GM19468 (cell line): ENCODE measurements around the gene KATNAL2.
A peak's percentile ranks its signal among the peaks of the same experiment; 100 is the strongest.
"Not testable (repeated sequence)": the region's sequence is repeated elsewhere in the genome, so short reads cannot be mapped to it uniquely, and the experiment has no call there.

Source experiments
- ATAC-seq: cut with Tn5 transposase; IDR thresholded peaks from one replicate; pipeline ENCODE4 v1.9.1; 2021; ENCODE audit warnings: mild to moderate bottlenecking, moderate library complexity, moderate number of reproducible peaks; ENCODE audit not compliant: unreplicated experiment; ENCODE audit errors: extremely low read depth

KATNAL2 gene

DNA sequence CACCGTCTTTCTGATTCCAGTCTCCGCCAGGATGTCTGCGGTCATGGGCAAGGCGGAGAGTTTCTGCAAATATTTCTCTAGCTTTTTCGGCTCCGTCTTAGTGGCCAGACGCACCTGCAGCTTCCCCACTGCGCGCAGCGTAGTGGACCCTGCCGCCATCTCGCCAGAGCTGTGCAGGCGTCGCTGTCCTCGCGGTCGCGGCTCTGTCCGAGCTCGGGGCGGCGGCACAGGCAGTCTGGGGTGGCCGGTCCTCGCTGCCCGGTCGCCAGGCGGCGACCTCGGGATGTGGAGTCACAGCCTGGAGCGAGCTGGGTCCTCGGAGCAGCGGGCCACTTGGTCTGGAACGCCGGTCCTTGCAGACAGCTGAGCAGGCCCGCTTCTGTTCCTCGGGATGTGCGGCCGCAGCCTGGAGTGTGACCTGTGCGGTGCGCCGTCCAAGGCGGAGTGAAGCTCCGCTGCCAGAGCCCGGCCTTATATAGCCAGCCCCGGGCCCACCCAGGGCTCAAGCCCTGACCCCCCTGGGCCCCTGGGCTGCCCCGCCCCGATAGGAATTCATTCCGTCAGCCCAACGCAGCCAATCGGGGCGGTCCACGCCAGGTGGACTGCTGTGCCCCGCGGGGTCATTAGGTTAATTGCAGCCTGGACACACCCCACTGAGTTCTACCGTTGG is 112.4 kb downstream of the KATNAL2 start:
- not testable (repeated sequence) for ATAC-seq

DNA sequence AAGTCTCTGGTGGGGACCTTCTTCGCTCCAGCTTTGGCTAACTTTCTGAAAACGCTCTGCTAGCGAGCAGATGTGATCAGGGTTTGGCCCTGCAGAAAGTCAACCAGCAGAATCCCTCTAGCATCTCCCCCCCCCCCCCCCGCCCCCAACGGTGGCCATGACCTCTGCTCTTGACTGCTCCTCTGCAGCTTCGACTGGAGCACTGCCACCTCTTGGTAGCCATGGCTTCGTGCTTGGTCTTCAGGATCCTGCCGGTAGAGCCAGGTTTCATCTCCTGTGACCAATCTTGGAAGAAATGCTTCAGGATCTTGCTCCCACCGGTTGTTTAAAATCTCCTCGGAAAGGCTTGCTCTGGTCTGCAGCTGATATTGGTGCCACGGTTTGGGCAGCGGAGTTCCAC is 113.5 kb downstream of the KATNAL2 start:
- ATAC-seq, result not testable (repeated sequence)

DNA sequence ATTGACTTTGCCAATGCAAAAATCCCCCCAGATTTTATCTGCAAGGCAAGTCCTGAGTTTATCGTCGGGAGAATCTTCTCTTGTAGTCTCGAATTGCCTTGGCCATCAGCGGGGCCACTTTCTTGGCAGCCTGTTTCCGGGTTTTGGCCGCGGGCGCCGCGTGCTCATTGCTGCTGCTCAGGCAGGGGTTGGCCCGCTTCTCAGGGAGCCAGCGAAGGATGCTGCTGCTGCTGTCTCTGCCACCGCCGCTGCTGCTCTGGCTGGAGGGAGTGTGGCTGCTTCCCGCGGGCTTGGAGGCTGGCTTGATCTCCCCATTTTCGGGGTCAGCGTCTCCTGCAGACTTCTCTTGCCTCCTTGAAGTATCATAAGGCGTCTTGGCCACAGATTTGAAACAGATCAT is 115.5 kb downstream of the KATNAL2 start:
- ATAC-seq, result no peak

DNA sequence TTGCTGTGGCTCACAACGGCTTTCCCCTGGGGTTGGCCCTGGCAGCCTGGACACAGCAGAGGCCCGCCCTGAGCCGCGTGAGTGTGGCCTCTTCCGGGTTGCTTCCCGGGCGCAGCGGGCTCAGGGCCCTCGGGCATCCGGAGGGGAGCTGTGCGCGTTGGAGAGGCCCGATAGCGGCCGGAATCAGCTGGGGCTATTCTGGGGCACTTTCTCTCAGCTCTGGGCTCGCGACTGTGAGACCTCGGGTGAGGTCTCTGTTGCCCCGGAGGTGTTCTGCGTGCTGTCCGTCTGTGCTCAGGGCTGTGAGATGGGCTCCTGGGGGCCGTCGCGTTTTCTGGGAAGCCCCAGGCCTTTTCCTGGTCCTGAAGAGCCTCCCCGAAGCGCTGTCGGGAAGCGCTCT is 117.2 kb downstream of the KATNAL2 start:
- not testable (repeated sequence) for ATAC-seq

DNA sequence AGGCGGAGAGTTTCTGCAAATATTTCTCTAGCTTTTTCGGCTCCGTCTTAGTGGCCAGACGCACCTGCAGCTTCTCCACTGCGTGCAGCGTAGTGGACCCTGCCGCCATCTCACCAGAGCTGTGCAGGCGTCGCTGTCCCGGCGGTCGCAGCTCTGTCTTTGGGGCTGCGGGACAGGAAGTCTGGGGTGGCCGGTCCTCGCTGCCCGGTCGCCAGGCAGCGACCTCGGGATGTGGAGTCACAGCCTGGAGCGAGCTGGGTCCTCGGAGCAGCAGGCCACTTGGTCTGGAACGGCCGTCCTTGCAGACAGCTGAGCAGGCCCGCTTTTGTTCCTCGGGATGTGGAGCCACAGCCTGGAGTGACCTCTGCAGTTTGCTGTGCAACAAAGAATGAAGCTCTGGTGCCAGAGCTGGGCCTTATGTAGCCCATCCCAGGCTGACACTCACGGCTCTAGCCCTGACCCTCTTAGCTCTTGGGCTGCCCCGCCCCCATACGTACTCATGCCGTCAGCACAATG is 117.8 kb downstream of the KATNAL2 start, which contains the start of gene ELOA2:
Gene ELOA2, minus strand, starts transcription at position 466 of the 516 bp plus-strand sequence. Its CDS starts 357 bp downstream, at position 109.
- ATAC-seq, result no peak

DNA sequence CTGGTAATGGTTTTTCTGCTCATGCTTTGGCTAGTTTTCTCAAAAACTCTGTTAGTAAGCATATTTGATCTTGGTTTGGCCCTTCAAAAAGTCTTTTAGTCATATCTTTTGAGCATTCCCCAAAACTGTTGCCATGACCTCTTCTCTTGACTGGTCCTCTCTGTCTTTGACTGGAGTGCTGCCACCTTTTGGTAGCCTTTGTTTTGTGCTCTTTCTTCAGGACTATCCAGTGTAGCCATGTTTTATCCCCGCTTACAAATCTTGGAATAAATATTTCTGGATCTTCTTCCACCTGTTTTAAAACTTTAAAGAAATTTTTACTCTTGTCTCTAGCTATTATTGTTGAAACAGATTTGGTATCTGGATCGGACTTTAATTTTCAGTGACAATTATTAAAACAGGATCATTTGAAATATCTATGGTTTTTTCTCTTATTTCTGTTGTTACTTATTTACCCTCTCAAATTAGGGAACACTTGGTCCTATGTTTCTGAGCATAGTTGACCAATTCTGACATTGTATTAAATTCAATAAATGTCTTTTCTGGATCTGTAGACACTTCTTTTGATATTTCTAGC is 119.0 kb downstream of the KATNAL2 start:
- ATAC-seq, result no peak

DNA sequence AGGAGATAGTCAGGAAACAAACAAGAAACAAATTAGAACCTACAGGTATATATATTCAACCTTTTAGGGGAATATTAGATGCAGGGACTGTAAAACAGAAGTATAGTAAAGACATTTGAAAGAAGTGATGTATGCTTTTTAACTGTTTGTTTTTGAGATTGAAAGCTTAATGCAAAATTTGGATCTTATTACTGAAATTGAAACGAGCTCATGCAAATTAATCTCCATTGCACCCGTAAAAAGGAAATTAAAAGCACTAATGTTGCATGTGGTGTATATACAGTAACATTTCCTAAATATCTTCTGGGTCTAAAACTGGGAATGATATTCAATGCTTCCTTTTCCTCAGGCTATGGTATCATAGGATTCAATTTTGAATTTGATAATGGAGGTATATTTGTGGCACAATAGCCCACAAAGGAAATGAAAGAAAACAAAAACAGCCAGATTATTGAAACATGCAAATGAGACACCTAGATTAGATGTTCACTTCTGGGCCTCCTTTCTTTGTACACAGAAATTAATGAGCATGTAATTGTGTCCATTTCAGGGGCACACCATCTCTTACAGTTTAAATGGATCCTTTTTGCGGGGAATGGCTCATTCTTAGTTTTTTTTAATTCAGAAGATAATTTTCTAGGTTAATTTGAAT is 119.7 kb downstream of the KATNAL2 start:
- peak; percentile 19 for ATAC-seq

DNA sequence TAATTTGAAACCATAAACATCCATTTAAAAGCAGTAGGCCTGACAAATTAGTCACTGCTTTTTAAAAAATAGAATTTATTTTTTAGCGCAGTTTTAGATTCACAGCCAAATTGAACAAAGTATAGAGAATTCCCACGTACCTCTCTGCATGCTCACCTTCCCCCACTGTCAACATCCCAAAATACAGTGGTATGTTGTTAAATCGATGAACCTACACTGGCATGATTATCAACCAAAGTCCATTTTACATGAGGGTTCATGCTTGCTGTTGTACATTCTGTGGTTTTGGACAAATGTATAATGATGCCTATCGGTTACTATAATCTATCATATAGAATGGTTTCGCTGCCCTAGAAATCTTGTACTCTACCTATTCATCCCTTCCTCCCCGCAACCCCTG is 123.6 kb downstream of the KATNAL2 start:
- ATAC-seq, result no peak

DNA sequence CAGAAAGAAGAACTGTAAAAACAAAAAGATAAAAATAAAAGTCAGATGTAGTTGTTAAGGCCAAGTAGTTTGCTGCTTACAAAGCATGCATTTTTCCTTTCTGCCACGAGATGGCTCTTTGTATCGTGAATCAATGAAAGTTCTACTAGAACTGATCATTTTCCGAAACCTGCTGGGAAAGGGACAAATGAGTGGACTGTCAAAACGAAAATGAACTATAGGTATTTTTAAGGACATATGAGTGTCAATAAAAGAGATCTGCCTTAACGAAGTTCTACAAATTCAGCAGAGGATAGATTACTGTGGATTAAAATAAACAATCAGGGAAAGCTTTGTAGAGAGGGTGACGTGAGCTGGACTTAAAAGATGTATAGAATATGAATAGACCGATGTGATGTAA is 133.1 kb downstream of the KATNAL2 start:
- ATAC-seq, result no peak

DNA sequence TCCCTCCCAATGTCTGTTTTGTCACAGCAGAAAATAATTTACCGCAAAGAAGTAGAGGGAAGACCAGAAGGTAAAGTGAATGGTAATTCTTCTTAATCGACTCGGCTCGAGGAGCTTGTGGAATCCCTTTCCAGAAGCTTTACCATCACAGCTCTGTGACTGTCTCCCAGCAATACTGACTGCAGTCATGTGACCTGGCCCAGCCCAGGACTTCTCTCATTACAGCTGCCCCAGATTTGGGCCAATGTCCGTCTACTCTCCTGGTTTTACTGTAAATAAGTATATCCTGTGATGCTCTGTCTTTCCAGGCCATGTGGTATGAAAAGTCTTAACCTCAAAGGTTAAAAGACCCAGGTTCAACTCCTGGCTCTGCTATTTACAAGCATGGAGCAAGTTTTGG is 137.0 kb downstream of the KATNAL2 start:
- ATAC-seq, result no peak

DNA sequence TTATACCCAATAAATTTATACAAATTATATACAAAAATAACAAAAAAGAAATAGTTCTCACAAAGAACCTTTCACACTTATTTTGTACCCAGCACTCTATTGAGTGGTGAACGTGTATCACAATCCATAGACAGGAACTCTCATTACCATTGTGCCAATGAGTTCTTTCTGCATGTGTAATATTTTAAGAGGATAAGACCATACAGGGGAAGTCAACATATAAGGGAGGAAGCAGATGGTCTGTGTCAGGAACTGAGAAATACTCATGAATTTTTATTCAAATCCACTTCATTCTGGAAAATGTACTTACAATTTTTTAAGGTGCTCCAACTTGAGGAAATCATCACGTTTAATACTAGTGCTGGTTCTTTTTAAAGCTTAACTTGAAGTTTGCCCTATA is 145.1 kb downstream of the KATNAL2 start:
- no peak for ATAC-seq

DNA sequence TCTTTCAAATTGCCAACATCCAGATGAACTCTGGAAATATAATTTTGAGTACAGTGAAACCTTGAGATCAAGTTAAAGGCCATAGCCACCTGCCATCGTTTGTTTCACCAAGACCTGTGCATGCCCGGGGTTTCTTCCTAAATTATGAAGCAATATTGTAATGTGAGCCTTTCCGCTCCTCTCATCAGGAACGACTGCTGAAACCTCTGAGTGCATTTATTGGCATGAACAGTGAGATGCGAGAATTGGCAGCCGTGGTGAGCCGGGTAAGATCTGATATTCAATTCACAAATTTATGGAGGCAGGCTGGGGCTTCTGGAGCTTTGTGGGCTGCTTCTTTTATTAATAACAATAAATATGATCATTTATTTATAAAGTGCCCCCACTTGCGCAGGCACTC is 145.7 kb downstream of the KATNAL2 start:
- no peak for ATAC-seq

DNA sequence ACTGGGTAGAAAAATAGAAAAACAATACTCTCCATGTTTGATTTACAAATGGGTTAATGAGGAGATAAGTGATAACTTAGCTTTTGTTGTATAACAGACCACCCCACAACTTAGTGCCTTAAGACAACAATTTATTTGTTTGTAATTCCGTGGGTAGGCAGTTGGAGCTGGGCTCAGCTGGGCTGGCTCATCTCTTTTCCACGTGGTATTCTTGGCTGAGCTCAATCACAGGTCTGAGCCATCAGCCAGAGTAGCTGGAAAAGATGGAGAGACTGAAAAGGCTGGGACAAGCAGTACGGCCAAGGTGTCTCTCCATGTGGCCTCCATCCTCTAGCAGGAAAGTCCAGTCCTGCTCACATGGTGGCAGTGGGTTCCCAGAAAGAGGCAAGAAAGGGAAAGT is 150.2 kb downstream of the KATNAL2 start:
- no peak for ATAC-seq

DNA sequence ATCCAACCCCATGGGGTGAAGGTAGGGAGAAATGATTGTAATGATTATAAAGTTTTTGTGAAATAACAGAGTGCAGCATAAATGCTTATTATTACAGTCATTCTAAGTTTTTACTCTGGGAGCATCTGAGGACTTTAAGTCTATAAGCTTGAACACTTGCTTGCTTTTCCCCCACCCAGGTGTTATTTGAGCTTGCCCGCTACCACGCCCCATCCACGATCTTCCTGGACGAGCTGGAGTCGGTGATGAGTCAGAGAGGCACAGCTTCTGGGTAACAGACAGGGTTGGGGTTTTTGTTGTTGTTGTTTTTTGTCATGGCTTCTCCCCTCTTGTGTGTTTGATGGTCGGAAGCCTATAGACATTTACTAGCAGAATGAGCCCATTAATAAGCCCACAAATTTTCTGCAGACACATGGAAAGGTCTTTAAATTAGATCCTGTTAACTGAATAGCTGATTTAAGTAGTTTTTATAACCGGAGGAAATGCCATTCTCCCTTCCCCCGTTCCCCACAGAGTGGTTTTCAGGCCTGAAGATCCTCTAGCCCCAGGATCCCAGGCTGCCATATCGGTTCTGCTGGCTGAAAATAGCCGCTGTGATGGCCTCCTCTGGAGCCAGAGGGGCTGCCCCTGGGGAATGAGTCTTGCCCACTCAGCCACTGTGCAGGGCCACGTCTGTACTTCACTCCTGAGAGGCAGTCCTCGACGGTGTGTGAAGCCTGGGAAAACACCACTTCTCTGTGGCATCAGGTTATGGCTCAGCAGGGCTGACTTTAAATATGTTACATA is 157.9 kb downstream of the KATNAL2 start:
- no peak for ATAC-seq

DNA sequence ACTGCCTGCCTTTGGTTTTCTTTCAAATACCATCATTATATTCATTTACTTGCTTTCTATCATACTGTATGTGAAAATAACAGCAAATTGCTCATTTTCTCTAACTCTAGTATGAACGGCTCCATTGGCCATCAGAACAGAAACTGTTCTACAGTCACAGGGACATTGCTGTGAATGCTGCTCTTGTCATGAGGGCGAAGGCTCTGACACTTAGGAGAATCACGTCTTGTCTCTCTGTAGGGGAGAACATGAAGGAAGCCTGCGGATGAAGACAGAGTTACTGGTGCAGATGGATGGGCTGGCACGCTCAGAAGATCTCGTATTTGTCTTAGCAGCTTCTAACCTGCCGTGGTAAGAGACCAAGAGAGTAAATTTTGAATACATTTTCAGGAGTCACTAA is 159.7 kb downstream of the KATNAL2 start:
- ATAC-seq, result no peak

DNA sequence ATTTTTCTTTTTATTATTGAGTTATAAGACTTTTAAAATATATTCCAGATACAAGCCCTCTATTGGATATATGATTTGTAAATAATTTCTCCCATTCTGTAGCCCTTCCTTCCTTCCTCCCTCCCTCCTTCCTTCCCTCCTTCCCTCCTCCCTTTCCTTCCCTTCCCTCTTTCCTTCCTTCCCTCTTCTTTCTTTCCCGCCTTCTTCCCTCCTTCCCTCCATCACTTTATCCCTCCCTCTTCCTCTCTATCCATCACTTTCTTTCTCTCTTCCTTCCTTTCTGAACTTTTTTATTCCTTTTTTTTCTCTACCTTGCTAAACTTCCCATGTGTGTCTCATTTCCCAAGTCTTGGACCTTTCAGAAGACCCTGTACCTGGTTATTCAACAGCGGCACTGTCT is 163.5 kb downstream of the KATNAL2 start:
- ATAC-seq, result no peak

DNA sequence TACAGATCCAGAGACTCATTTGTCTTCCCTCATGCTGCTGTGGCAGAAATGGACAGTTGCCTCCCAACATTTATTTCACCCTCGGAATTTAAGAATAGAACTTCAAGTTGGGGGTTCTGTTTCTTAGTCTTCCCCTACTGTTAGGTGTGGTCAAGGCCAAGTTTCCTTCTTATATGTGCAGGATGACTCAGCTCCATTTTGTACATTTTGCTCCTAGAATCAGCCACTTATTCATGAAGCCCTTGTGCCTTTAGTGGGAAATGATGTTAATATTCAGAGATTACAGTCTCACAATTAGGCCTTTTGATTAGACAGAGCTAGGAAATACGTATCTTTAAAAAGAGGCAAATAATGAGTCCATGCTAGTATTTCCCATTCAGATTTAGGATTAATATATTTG is 164.2 kb downstream of the KATNAL2 start:
- no peak for ATAC-seq

DNA sequence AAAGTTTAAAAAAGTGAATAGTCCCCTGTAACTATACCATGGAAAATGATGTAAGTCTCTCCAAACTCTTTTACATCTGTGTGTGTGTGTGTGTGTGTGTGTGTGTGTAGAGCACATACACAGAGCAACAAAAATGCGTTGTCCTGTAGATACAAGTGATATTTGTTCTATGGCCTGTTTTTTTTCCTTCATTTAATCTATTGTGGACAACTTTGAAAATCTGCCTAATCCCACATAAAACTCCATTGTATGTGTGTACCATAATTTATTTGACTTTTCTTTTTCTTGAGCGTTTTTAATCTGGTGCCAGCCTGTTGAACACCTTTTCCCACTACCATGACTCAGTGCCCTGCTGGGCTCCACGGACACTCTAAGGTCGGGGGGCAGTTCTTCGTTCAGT is 170.3 kb downstream of the KATNAL2 start:
- ATAC-seq, result no peak

DNA sequence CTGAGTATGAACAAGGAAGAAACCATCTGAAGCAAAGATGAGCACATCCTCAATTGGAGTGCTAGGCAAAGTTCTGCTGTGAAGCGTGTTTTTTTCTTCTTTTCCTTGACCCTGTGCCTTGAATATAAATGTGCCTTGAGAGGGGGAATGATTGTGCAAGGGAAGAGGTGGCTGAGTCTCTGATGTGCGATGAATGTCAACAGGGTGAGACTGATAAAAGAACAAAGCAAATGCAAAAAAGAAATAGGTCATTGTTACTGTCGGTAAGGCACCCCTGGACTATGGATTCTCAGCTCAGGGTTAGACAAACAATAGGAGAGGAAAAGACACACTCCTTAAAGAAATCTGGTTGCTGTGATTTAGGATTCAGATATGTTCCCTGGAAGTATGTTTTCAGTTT is 178.4 kb downstream of the KATNAL2 start:
- no peak for ATAC-seq

DNA sequence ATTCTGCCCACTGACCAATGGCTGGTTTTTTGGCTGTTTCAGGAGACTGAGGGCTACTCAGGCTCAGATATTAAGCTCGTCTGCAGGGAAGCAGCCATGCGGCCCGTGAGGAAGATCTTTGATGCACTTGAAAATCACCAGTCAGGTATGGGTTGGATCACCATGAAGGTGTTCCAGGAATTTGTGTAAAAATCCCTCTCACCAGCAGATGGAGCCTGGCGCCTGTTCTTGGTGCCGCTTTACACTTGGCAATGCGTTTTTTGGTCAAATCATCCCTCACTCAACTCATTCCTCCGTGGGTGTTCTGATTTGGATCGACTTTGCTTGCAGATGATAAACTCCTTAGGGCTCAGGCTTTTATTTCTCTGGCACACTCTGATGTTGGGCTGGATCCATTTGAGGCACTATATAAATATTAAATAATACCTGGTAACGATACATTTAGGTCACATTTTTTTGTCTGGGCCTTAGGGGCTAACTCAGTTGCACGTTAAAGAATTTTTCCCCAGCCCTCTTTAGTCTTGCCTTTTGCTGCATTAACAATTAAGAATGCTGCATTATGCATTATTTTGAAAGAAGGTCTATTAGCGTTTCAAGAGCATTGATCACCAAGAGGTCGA is 182.9 kb downstream of the KATNAL2 start:
- ATAC-seq, result no peak
